Measurements from ENCODE around the gene NACC1. TPM values are rescaled to one million over a fixed set of nuclear protein-coding genes. Genes with fewer than 3 reads are reported as not detected.

The NACC1 gene
- total and polyA plus RNA-seq, 2 donors from 2014 or later: 16.7 to 46.1 TPM

DNA sequence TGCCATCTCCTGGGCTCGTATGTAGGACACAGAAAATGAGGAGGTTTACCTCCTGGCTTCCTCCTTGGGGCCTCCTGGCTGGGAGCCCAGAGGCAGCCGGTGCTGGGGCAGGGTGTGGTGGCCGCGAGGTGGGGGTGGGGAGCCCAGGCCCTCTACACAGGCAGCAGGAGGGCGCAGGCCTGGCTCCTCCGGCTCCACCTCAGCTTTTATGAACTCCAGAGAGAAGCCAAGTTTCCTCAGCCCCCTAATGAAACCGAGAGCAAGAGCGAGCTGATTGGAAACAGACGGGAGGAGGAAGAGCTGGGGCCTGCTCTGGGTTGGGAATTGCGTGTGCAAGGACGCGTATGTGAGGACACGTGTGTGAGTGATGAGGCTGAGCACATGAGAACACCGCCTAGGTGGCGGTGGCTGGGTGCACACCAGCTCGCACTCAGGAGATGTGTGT lies 38.5 kb upstream of the NACC1 start:
- no peak overlapping the region for H3K9ac ChIP-seq (ENCODE audit: low read length in 3 of 3)

DNA sequence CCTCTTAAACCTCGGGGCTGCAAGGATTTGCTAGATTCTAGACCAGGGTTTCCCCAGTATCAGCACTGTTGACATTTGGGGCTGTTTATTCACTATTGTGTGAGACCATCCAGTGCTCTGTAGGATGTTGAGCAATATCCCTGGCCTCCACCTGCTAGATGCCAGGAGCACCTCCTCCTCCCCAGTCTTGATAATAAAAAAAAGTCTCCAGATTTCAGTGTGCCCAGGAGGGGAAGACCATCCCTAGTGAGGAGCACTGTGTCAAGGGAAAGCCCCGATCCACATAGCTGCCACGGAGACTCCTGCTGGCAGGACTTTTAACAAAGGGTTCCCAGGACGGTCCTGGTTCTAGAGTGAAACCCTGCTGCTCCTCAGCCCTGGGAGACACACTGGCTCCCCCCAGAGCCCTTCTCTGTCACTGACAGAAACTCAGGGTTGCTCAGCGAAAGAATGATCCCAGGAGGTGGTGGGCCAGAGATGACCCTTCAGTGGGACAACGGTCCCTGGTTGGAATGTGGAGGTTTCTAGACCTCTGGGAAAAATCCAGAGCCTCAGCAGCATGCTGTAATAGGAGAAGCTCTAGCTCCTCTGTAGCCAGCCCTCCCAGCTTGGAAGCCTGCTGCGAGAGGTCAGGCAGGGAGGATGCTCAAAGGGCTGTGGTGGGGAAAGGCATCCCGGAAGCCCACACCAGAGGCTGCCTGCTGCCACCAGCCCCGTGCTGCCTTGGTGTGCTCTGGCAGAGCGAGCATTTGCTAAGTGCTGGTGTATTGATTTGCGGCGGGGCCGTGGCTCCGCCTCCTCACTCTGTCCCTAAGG lies 35.7 kb upstream of the NACC1 start:
- peaks cover 0 to 8% (median 0%) of the 10 kb centered on the region in 3 donors for H3K4me1 ChIP-seq (ENCODE audit: control insufficient read depth in 2 of 3, insufficient read depth in 2 of 3, low read depth in 1 of 3, low read length in 3 of 3)
- FAIRE-seq: no peak
- intact Hi-C loops (cut with DNase I): no loop called here

More for the DNA sequence above, 38.5 kb upstream of the NACC1 start:
- no peak overlapping the region for H3K4me3 ChIP-seq (ENCODE audit: low read length in 3 of 3)
- peaks cover 0 to 4% (median 0%) of the 10 kb centered on the region in 3 donors for H3K4me1 ChIP-seq (ENCODE audit: control insufficient read depth in 2 of 3, insufficient read depth in 2 of 3, low read depth in 1 of 3, low read length in 3 of 3)
- FAIRE-seq: no peak
- H3K36me3 ChIP-seq (ENCODE audit: control insufficient read depth in 2 of 3, insufficient read depth in 3 of 3, low read length in 3 of 3): no peaks in the 10 kb centered on the region
- DNase-seq: peak in 2 of 5 donors; percentile 49 to 66
- H3K27me3 ChIP-seq (ENCODE audit: control insufficient read depth, insufficient read depth, low read length): no peaks in the 10 kb centered on the region
- H3K27ac ChIP-seq (ENCODE audit: low read depth in 2 of 2, low read length in 2 of 2): no peak overlapping the region
- TF ChIP-seq, protein P1, sequence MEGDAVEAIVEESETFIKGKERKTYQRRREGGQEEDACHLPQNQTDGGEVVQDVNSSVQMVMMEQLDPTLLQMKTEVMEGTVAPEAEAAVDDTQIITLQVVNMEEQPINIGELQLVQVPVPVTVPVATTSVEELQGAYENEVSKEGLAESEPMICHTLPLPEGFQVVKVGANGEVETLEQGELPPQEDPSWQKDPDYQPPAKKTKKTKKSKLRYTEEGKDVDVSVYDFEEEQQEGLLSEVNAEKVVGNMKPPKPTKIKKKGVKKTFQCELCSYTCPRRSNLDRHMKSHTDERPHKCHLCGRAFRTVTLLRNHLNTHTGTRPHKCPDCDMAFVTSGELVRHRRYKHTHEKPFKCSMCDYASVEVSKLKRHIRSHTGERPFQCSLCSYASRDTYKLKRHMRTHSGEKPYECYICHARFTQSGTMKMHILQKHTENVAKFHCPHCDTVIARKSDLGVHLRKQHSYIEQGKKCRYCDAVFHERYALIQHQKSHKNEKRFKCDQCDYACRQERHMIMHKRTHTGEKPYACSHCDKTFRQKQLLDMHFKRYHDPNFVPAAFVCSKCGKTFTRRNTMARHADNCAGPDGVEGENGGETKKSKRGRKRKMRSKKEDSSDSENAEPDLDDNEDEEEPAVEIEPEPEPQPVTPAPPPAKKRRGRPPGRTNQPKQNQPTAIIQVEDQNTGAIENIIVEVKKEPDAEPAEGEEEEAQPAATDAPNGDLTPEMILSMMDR (IDR thresholded peaks at IDR 0.05; ENCODE audit: borderline replicate concordance, extremely low read depth, insufficient read depth): no peak
- H3K9me3 ChIP-seq (ENCODE audit: control insufficient read depth in 2 of 3, insufficient read depth in 1 of 3, low read length in 3 of 3): no peaks in the 10 kb centered on the region
- intact Hi-C loops (cut with DNase I): no loop called here

DNA sequence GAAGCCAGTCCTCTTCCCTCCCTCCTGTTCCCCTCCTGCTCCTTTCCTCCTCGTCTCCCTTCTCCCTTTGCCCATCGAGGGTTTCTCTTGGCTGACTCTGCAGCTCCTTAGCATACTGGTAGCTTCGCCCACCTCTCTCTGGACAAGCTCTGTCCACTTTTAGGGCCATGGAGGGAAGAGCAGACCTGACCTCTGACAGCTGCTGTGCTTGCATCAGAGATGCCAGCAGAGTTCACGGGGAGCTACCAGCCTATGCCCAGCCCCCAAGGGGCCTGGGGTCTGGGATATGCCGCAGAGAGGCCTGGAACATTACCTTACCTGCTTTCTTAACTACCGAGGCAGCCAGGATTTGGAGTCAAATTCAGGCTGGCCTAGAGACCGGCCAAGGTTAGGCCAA lies 35.1 kb upstream of the NACC1 start:
- intact Hi-C loops (cut with DNase I): no loop called here
- H3K27me3 ChIP-seq (ENCODE audit: control insufficient read depth, insufficient read depth, low read length): no peaks in the 10 kb centered on the region
- FAIRE-seq (no peak), DNase-seq (no peak)
- H3K4me3 ChIP-seq (ENCODE audit: low read length in 3 of 3): no peak overlapping the region
- H3K9me3 ChIP-seq (ENCODE audit: control insufficient read depth in 2 of 3, insufficient read depth in 1 of 3, low read length in 3 of 3): no peaks in the 10 kb centered on the region
- no peak overlapping the region for H3K27ac ChIP-seq (ENCODE audit: low read depth in 2 of 2, low read length in 2 of 2)
- H3K9ac ChIP-seq (ENCODE audit: low read length in 3 of 3): no peak overlapping the region
- TF ChIP-seq, protein P1 (IDR thresholded peaks at IDR 0.05; ENCODE audit: borderline replicate concordance, extremely low read depth, insufficient read depth): no peak
- peaks cover 0 to 8% (median 0%) of the 10 kb centered on the region in 3 donors for H3K4me1 ChIP-seq (ENCODE audit: control insufficient read depth in 2 of 3, insufficient read depth in 2 of 3, low read depth in 1 of 3, low read length in 3 of 3)
- no peaks in the 10 kb centered on the region for H3K36me3 ChIP-seq (ENCODE audit: control insufficient read depth in 2 of 3, insufficient read depth in 3 of 3, low read length in 3 of 3)

More for the DNA sequence above, 35.7 kb upstream of the NACC1 start:
- TF ChIP-seq, protein P1 (IDR thresholded peaks at IDR 0.05; ENCODE audit: borderline replicate concordance, extremely low read depth, insufficient read depth): peak; percentile 10
- H3K9me3 ChIP-seq (ENCODE audit: control insufficient read depth in 2 of 3, insufficient read depth in 1 of 3, low read length in 3 of 3): no peaks in the 10 kb centered on the region
- H3K36me3 ChIP-seq (ENCODE audit: control insufficient read depth in 2 of 3, insufficient read depth in 3 of 3, low read length in 3 of 3): no peaks in the 10 kb centered on the region
- peak in 4 of 5 donors; percentile 75 for DNase-seq
- no peak overlapping the region for H3K9ac ChIP-seq (ENCODE audit: low read length in 3 of 3)
- no peak overlapping the region for H3K27ac ChIP-seq (ENCODE audit: low read depth in 2 of 2, low read length in 2 of 2)
- no peaks in the 10 kb centered on the region for H3K27me3 ChIP-seq (ENCODE audit: control insufficient read depth, insufficient read depth, low read length)
- H3K4me3 ChIP-seq (ENCODE audit: low read length in 3 of 3): no peak overlapping the region

Data from kidney (tissue), 14 donors.